HEK293 (cell line): Measurements from ENCODE around the gene YIPF1.

Experiments
- KLF8 ChIP-seq: fragments of 450-650 bp; formaldehyde crosslinking; IDR thresholded peaks from 2 replicates; pipeline ENCODE4 v1.5.1; 2016; ENCODE audit warnings: missing biosample characterization, missing genetic modification characterization
- ZNF133 ChIP-seq: fragments of 450-650 bp; formaldehyde crosslinking; IDR thresholded peaks from 2 replicates; pipeline ENCODE4 v1.5.1; 2016; ENCODE audit warnings: missing biosample characterization, missing genetic modification characterization
- ZNF175 ChIP-seq: fragments of 450-650 bp; formaldehyde crosslinking; IDR thresholded peaks from 2 replicates; pipeline ENCODE4 v1.5.1; 2016; ENCODE audit warnings: missing biosample characterization, missing genetic modification characterization
- TF ChIP-seq, protein P1 (sequence below): fragments of 450-650 bp; formaldehyde crosslinking; IDR thresholded peaks from 2 replicates; pipeline ENCODE4 v1.5.1; 2016; ENCODE audit warnings: missing biosample characterization, missing genetic modification characterization

- TF ChIP-seq, protein P1, sequence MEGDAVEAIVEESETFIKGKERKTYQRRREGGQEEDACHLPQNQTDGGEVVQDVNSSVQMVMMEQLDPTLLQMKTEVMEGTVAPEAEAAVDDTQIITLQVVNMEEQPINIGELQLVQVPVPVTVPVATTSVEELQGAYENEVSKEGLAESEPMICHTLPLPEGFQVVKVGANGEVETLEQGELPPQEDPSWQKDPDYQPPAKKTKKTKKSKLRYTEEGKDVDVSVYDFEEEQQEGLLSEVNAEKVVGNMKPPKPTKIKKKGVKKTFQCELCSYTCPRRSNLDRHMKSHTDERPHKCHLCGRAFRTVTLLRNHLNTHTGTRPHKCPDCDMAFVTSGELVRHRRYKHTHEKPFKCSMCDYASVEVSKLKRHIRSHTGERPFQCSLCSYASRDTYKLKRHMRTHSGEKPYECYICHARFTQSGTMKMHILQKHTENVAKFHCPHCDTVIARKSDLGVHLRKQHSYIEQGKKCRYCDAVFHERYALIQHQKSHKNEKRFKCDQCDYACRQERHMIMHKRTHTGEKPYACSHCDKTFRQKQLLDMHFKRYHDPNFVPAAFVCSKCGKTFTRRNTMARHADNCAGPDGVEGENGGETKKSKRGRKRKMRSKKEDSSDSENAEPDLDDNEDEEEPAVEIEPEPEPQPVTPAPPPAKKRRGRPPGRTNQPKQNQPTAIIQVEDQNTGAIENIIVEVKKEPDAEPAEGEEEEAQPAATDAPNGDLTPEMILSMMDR (tag by site-specific recombination) = peak; percentile 46; the same call in 1 of the 2 replicates
- TF ChIP-seq ZNF175 (tag by site-specific recombination) (no peak), KLF8 (tag by site-specific recombination) (no peak), ZNF133 (no peak)
Observed at GRCh38 chr1:53860967-53861411, 28.6 kb downstream of the YIPF1 start.
